PFSK-1 (cell line): ENCODE results near the gene BRMS1.

ENCODE experiments used
- POLR2AphosphoS5 ChIP-seq: IDR thresholded peaks from 2 replicates; pipeline ENCODE4 v1.6.1; 2012; ENCODE audit warnings: low read depth, mild to moderate bottlenecking, control low read depth, low read length, moderate library complexity
- REST ChIP-seq, 2 experiments: IDR thresholded peaks; 2 replicates each; pipeline versions ENCODE4 v1.6.1 to v1.8.0; 2011 to 2012; ENCODE audit warnings: low read depth in 2 of 2, low read length in 2 of 2, control low read depth in 1 of 2, inconsistent platforms in 1 of 2, mild to moderate bottlenecking in 1 of 2, moderate library complexity in 1 of 2; ENCODE audit not compliant: insufficient read depth in 1 of 2

GRCh38 chr11:66292543-66293332 is 52.2 kb downstream of the BRMS1 start:
- TF ChIP-seq REST (IDR thresholded peaks at IDR 0.05; ENCODE audit: insufficient read depth in 1 of 2, low read depth in 2 of 2, low read length in 2 of 2) (no peak), POLR2AphosphoS5 (no peak)
